NOMO-1 treated with DMSO at 0.1 percent for 48 hours (cell line): Measurements from ENCODE around the gene SLC26A5.

Experiments
- DNase-seq: peaks from one replicate; lab custom pipeline; 2025; ENCODE audit not compliant: unreplicated experiment; lab: John Stamatoyannopoulos, UW

The SLC26A5 gene

GRCh38 chr7:103348452-103348851 is 97.6 kb downstream of the SLC26A5 start:
- no peak for DNase-seq

GRCh38 chr7:103347507-103348267 is 98.3 kb downstream of the SLC26A5 start, which contains the start of gene PSMC2:
Gene PSMC2 (plus strand): TSS chr7:103347643. CDS start chr7:103347712, 69 bp downstream.
- peak; percentile 60 for DNase-seq

GRCh38 chr7:103346396-103346795 is 99.6 kb downstream of the SLC26A5 start:
- no peak for DNase-seq

GRCh38 chr7:103344453-103345149 is 101.4 kb downstream of the SLC26A5 start, which contains the start of gene DNAJC2:
Gene DNAJC2 (minus strand): TSS chr7:103344767. CDS start chr7:103344622, 145 bp downstream.
- DNase-seq, result peak; percentile 57

GRCh38 chr7:103343758-103344452 is 102.1 kb downstream of the SLC26A5 start:
- peak; percentile 11 for DNase-seq

GRCh38 chr7:103343332-103343731 is 102.7 kb downstream of the SLC26A5 start:
- no peak for DNase-seq

- no peak for DNase-seq
These were observed 104.5 kb downstream of the SLC26A5 start for GRCh38 chr7:103341466-103341865.

- no peak for DNase-seq
These were observed 107.1 kb downstream of the SLC26A5 start for GRCh38 chr7:103338864-103339263.

- no peak for DNase-seq
These were observed 109.2 kb downstream of the SLC26A5 start for GRCh38 chr7:103336761-103337160.

GRCh38 chr7:103325744-103326143 is 120.3 kb downstream of the SLC26A5 start:
- no peak for DNase-seq
